EH (cell line): ENCODE data around the gene ISY1.
"Not testable (repeated sequence)": the region's sequence is repeated elsewhere in the genome, so short reads cannot be mapped to it uniquely, and the experiment has no call there.

Source experiments
- DNase-seq: peaks from one replicate; pipeline ENCODE4 v3.0.0-alpha.2; 2015; ENCODE audit warnings: low read depth

ISY1 gene

DNA sequence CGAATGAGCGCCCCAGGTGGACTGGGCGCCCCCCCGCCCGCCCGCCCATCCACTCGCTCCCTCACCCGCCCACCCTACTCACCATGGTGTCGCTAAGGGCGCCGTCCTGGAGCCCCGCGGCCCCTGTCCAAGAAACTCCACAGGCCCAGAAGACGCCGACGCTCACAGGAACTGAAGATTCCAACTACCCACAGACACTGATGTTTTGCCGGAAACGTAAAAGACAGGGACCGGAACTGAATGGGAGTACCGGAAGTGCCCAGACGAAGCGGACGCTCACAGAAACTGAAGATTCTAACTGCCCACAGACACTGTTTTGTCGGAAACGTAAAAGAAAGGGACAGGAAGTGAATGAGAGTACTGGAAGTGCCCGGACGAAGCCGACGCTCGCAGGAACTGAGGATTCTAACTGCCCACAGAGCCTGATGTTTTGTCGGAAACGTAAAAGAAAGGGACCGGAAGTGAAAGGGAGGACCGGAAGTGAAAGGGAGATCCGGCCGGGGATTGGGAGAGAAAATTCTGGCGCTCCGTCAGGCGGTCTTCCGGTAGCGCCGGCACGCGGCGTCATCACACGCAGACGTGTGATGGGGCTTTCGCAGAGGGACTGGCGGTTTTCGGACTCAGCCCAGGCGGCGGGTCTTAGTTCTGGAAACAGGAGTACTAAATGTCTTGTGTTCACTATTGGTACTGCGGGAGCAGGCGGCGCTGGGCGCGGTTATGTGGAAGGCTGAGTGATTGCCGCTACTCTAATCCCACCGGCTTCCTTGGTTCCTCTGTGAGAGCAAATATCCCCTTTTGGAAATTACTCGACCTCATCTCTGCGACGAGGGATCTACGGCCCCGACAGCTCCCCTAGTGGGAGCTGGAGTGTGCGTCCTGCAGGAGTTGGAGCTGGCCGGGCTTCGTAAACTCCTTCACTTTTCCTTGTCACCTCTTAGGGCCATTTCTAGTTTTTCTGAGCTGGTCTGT lies at the start of gene ISY1:
TSS of gene ISY1 (minus strand) at position 173 of the 969 bp plus-strand sequence. CDS start at position 85, 88 bp downstream.
- peak; percentile 96 for DNase-seq

DNA sequence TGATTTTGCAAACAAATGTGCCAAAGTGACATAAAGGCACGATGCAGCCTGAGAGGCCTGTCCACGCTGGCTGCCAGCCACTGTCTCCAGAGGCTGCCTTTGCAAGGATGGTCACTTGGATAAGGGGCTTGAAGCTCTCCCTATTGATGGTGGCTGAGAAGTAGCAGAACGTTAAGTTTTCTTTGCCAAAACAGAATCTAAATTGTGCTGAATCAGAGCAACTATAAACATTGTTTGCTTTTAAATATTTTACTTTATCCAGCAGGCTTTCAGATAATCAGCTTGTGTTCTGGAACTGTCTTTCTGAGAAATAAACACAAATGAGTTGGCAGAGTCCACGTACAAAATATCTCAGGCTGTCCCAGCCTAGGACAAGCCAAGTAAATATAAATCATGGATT lies 46.6 kb upstream of the ISY1 start:
- no peak for DNase-seq

- no peak for DNase-seq
Observed at GRCh38 chr3:129205109-129205832, 44.4 kb upstream of the ISY1 start.

DNA sequence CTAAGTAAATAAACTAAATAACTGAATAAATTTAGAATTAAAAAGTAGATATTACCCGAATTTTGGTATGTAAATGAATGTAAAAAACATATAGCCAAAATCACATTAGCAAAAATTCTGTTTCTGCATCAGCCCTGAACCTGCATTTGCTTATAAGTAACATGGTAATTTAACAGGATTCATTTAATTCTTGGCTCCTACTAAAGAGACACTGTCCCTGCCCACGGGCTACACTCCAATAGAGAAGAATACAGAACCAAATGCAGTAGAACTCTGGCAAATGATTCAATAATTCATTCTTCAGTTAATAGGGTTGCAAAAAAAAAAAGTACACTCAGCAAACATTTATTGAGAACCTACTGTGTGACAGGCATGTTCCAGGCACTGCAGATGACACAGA lies 43.6 kb upstream of the ISY1 start:
- DNase-seq: no peak

DNA sequence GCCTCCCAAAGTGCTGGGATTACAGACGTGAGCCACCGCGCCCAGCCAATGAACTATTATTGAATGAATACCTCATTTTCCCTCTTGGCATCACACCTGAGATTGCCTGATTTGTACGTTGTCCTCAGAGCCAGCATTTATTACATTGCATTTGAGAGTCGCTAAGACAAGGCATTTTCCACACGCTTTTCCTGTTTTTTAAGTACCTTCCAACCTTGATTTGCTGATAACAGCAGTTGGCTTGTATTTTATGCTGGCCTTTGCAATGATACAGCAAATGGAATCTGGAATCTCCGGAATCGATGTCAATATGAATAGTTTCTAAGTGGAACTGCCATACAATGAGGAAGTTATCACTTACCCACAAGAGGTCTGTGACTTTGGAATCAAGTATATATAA lies 38.5 kb upstream of the ISY1 start:
- DNase-seq: no peak

DNA sequence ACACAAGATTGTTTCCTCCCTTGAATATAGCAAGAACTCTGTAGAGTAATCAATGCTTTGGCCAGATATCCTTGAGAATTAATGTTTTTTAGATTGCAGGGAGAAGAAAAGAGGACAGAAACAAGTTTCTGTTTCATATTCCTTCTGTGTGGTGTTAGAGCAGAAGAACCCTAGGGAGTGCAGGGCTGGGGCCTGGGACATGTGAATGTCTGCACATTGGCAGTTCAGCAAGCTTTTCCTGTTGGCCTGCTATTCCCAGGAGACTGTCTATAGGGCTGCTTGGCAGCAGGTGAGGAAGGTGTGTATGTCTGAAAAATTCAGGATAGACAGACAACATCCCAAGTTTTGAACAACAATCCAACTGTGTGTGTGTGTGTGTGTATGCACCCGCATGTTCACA lies 36.5 kb upstream of the ISY1 start:
- no peak for DNase-seq

DNA sequence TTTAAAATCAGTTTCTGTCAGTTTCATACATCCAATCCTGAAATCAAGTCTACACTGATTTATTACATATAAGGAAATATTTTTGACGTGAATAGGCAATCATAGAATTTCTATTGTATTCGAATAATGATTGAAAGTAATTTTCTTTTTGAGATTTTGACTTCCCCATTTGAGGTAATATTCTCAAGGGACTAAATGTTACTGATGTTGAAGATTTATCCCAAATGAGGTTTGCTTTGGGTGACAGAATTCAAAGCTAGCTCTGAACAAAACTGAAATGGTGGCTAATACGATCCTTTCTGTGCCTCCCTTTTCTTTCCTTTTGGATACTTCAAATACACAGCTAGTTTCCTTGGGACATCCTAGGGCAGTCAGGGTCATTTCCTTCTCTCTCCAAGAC lies 35.7 kb upstream of the ISY1 start:
- no peak for DNase-seq

- peak; percentile 97 for DNase-seq
Observed at GRCh38 chr3:129195731-129196256, 34.9 kb upstream of the ISY1 start.

DNA sequence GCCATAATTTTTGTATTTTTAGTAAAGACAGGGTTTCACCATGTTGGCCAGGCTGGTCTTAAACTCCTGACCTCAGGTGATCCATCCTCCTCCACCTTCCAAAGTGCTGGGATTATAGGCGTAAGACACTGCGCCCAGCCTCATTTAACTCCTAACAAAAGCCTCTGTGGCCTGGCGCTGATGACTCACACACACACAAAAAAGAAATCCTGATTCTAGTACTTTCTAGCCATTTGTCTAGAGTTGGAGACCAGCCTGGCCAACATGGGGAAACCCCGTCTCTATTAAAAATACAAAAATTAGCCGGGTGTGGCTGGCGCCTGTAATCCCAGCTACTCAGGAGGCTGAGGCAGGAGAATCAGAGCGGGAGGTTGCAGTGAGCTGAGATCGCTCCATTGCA lies 28.9 kb upstream of the ISY1 start:
- DNase-seq: not testable (repeated sequence)

- DNase-seq: no peak
Observed at GRCh38 chr3:129187857-129188256, 27.0 kb upstream of the ISY1 start.

- DNase-seq: no peak
Observed at GRCh38 chr3:129185783-129186182, 24.9 kb upstream of the ISY1 start.

- DNase-seq: not testable (repeated sequence)
Observed at GRCh38 chr3:129184784-129185542, 24.1 kb upstream of the ISY1 start.

- DNase-seq: peak; percentile 31
Observed at GRCh38 chr3:129184396-129184657, 23.5 kb upstream of the ISY1 start.

DNA sequence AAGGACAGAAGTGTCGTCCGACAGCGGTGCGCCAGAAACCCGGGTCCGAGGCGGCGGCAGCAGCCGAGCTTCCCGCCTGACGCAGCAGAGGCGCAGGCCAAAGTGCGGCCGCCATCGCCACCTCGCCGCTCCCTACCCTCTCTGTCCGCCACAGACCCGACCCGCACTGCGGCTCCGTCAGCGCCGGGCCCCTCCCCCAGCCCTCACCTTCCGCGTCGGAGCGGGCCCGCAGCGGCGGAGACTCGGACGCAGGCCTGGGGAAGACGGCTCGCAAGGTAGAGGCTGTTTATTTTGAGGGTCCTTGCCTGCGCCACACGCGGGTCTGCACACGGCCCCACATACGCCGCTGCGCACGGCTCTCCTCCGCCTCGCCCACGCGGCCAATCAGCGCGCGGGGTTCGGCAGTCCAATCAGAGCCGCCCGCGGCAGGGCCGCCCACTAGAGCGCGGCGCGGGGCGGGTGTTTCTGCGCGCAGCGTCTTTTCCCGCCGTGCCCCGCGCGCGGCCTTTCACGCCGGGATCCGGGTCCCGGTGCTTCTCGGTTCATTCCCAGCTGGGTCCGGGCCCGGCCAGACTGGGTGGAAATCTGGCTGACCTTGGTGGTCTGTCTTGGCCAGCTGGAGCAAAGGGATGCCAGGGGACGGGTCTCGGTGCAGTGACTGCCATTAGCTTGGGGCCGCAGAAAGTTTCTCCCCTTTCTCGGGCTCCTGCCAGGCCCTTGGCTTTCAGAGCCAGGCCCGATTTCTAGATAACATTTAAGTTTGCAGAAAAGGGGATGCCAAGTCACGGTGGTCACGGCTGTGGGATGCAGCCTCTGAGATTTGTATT lies 22.9 kb upstream of the ISY1 start, which contains the start of gene CNBP:
TSS of gene CNBP (minus strand) at position 328 of the 827 bp plus-strand sequence. CDS start 12,139 bp downstream, outside the sequence.
- DNase-seq: peak; percentile 93

GRCh38 chr3:129182390-129183185 lies 21.7 kb upstream of the ISY1 start:
- DNase-seq: peak; percentile 60

DNA sequence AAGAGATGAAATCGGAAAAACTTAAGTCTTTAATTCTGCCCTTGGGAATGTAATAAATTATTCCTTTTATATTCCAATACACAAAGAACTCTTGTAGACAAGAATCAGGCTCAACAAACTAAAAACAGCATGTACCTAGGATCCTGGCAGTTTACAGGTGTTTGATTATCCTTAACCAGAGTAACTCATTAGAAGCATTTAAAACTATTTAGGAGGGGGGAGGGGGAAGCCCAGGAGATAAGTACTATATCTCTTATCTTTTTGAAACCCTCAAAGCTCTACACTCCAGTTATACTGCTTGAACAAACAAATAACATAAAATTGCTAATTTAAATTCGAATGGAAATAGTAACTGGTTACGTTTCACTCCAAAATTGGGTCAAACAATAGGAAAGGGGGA lies 21.0 kb upstream of the ISY1 start:
- DNase-seq: no peak

DNA sequence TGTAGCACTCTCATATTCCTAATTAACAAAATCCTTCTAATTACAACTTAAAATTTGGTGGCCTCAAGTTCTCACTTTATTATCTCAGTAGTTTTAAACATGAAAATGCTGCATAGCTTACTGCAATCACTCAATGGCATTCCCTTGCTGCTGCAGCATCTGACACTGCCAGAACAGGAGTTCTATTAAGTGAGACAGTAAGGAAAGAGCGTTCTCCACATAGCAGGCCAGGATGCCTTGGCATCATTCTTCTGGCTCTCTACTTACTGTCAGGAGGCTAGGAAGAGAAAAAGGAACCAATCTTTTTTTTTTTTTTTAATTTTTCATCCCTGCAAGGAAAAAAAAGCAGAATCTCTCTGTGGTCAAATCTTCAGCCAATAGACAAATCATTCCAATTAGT lies 19.6 kb upstream of the ISY1 start:
- peak; percentile 36 for DNase-seq

DNA sequence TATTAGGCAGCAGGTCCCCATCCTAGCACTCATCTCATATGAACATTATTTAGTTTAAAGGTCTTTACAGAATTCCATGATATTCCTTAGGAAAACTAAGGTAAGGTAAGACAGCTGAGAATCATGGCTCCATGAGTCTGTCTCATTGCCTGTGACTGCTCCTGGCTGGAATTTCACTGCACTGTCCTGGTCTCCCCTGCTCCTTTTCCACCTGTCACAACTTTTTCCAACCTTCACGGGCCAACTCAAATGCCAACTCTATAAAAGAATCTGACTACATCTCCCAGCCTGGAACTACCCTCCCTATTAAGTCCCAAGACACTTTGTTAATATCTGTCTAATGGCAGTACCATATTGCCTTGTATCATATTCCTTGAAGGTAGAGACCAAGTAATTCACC lies 15.2 kb upstream of the ISY1 start:
- no peak for DNase-seq

GRCh38 chr3:129173725-129174124 lies 12.9 kb upstream of the ISY1 start:
- DNase-seq: no peak

DNA sequence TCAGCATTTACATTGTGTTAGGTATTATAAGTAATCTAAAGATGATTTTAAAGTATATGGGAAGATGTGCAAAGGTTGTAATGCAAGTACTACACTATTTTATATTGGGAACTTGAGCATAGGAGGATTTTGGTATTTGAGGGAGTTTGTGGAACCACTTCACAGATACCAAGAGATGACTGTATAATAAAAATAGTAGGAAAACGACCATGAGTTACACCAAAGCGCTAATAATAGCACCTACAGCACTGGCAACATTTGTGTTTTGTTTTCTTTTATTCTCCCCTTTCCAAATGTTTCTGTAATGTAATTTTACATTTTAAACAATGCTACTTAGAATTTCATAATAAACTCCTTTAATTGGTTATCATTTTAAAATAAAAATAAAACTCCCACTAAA lies 12.3 kb upstream of the ISY1 start:
- no peak for DNase-seq
